HepG2 (cell line): Measurements from ENCODE around the gene SCAMP3. TPM values are rescaled to one million over a fixed set of nuclear protein-coding genes. Genes with fewer than 3 reads are reported as not detected.
A peak's percentile ranks its signal among the peaks of the same experiment; 100 is the strongest.

ENCODE experiments used
- FIP1L1 ChIP-seq: fragments of 200-400 bp; formaldehyde crosslinking; IDR thresholded peaks from 2 replicates; pipeline ENCODE4 v1.6.1; 2018; ENCODE audit warnings: low read depth, mild to moderate bottlenecking, low read length, moderate library complexity, borderline replicate concordance; ENCODE audit not compliant: insufficient read depth
- GPN1 ChIP-seq: sonication (generic); formaldehyde crosslinking; IDR thresholded peaks from 2 replicates; pipeline ENCODE4 v1.5.1; 2020; ENCODE audit warnings: missing genetic modification reagents, borderline replicate concordance
- KLF15 ChIP-seq: sonication (generic); formaldehyde crosslinking; IDR thresholded peaks from 2 replicates; pipeline ENCODE4 v1.8.1; 2023; ENCODE audit warnings: borderline replicate concordance, mild to moderate bottlenecking, inconsistent platforms, missing genetic modification reagents, mixed read lengths
- KLF6 ChIP-seq: IDR thresholded peaks from 2 replicates; pipeline ENCODE4 v1.8.0; 2016; ENCODE audit warnings: missing biosample characterization, missing genetic modification reagents
- SATB2 ChIP-seq: sonication (generic); formaldehyde crosslinking; IDR thresholded peaks from 2 replicates; pipeline ENCODE4 v1.5.0; 2020; ENCODE audit warnings: missing genetic modification reagents
- SIX4 ChIP-seq: sonication (generic); formaldehyde crosslinking; IDR thresholded peaks from 2 replicates; pipeline ENCODE4 v1.4.0; 2020; ENCODE audit warnings: missing genetic modification reagents
- TMF1 ChIP-seq: sonication (generic); formaldehyde crosslinking; IDR thresholded peaks from 2 replicates; pipeline ENCODE4 v1.8.1; 2022; ENCODE audit warnings: low read depth, missing genetic modification reagents
- ZFX ChIP-seq: sonication (generic); formaldehyde crosslinking; IDR thresholded peaks from 2 replicates; pipeline ENCODE4 v1.4.0; 2020; ENCODE audit warnings: mild to moderate bottlenecking, low read depth, missing genetic modification reagents, moderate library complexity
- ZNF20 ChIP-seq: sonication (generic); formaldehyde crosslinking; IDR thresholded peaks from 2 replicates; pipeline ENCODE4 v1.4.0; 2020; ENCODE audit warnings: mild to moderate bottlenecking, moderate library complexity, missing genetic modification reagents
- ZNF333 ChIP-seq: sonication (generic); formaldehyde crosslinking; IDR thresholded peaks from 2 replicates; pipeline ENCODE4 v1.4.0; 2020; ENCODE audit warnings: mild to moderate bottlenecking, missing genetic modification reagents, borderline replicate concordance
- ZNF558 ChIP-seq: sonication (generic); formaldehyde crosslinking; IDR thresholded peaks from 2 replicates; pipeline ENCODE4 v1.9.0; 2022; ENCODE audit warnings: mild to moderate bottlenecking, missing genetic modification reagents, borderline replicate concordance
- ZNF567 ChIP-seq: sonication (generic); formaldehyde crosslinking; IDR thresholded peaks from 2 replicates; pipeline ENCODE4 v1.8.1; 2023; ENCODE audit warnings: mild to moderate bottlenecking, missing genetic modification reagents, borderline replicate concordance
- ZNF674 ChIP-seq: sonication (generic); formaldehyde crosslinking; IDR thresholded peaks from 2 replicates; pipeline ENCODE4 v1.5.0; 2020; ENCODE audit warnings: low read depth, mild to moderate bottlenecking, missing genetic modification reagents
- polyA plus RNA-seq, 8 experiments: library from polyadenylated mRNA; depleted of rRNA in 3 of 8; stranded (reverse) in 7 of 8; unstranded in 1 of 8; fragments of >200 nt; fragmentation: Illumina TruSeq in 4 of 8; extraction: Trizol in 4 of 8; gene quantifications; 2 replicates each; pipeline versions ENCODE4 v1.2.1 to v1.2.3, GENCODE V29; 2011 to 2016; ENCODE audit warnings: low read depth in 4 of 8, missing spikeins in 1 of 8, mixed read lengths in 1 of 8; ENCODE audit not compliant: insufficient read depth in 1 of 8
- total RNA-seq, 5 experiments: library from RNA; depleted of rRNA; stranded (reverse); fragments of >200 nt; fragmentation: Illumina TruSeq; extraction: Trizol; gene quantifications; 2 replicates each; pipeline ENCODE4 v1.2.3, GENCODE V29; 2016; ENCODE audit warnings: low read depth in 1 of 5
- TF ChIP-seq, protein P1 (sequence below), 2 experiments: sonication (generic) in 1 of 2; formaldehyde crosslinking in 1 of 2; IDR thresholded peaks; 2 replicates each; pipeline versions ENCODE4 v1.4.0 to v1.6.1; 2018 to 2020; ENCODE audit warnings: missing genetic modification reagents in 2 of 2, borderline replicate concordance in 1 of 2, low read depth in 1 of 2, mild to moderate bottlenecking in 1 of 2, missing biosample characterization in 1 of 2
- TF ChIP-seq, protein P2 (sequence below): sonication (generic); formaldehyde crosslinking; IDR thresholded peaks from 2 replicates; pipeline ENCODE4 v1.4.0; 2020; ENCODE audit warnings: missing genetic modification reagents, low read depth, mild to moderate bottlenecking, borderline replicate concordance
- TF ChIP-seq, protein P3 (sequence below): fragments of 450-650 bp; IDR thresholded peaks from 2 replicates; pipeline ENCODE4 v1.6.1; 2017; ENCODE audit warnings: mild to moderate bottlenecking
- TF ChIP-seq, protein P4 (sequence below): sonication (generic); formaldehyde crosslinking; IDR thresholded peaks from 2 replicates; pipeline ENCODE4 v1.5.1; 2020; ENCODE audit warnings: missing genetic modification reagents, mild to moderate bottlenecking, borderline replicate concordance
- TF ChIP-seq, protein P5 (sequence below): fragments of 450-650 bp; IDR thresholded peaks from 2 replicates; pipeline ENCODE4 v1.6.1; 2016

The SCAMP3 gene
- total and polyA plus RNA-seq, 2 of the 13 experiments (the other 11 are each of a cell fraction or from before 2014, with no cell fraction given): 46.8 to 83.3 TPM

DNA sequence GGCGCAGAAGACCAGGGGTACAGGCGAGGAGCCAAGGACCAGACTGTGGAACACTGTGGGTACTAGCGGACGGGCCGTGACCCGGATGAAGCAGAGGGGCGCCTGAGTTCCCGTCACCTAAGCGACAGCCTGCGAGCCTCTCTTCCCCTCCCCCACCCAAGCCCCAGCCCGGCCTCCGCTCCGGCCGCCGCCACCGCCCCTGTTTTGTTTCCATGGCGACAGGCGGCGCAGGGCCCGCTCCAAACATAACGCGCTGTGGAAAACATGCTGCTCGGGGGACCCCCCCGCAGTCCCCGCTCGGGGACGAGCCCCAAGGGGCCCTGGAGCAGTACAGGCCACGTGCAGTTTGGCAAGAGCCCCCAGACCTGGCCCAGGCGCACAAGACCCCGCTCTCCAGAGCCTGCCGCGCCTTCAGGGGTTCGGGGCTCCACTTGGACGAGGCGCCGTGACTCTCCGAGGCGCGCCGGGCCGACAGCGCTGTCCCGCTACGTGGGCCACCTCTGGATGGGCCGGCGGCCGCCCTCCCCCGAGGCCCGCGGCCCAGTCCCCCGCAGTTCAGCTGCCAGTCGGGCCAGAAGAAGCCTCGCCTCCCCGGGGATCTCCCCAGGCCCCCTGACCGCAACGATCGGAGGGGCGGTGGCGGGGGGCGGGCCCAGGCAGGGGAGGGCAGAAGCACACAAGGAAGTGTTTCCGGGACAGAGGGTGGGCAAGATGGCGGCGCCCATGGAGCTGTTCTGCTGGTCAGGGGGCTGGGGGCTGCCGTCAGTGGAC lies 53.4 kb downstream of the SCAMP3 start, which contains the start of gene MTX1 (continued):
- TF ChIP-seq FIP1L1 (no peak), SIX4 (CRISPR knock-in tag) (no peak), ZNF558 (CRISPR knock-in tag) (no peak), ZNF567 (CRISPR knock-in tag) (no peak), KLF6 (CRISPR knock-in tag) (no peak), KLF15 (CRISPR knock-in tag) (no peak), TMF1 (0 out of 2 replicates have a peak, but pooled peaks have one; percentile 58), SATB2 (no peak), ZNF674 (CRISPR knock-in tag) (no peak), ZNF20 (CRISPR knock-in tag) (no peak; the same call in 1 of the 2 replicates), ZNF333 (CRISPR knock-in tag) (peak; percentile 90), GPN1 (CRISPR knock-in tag) (no peak), ZFX (CRISPR knock-in tag) (peak; percentile 85)
- TF ChIP-seq, protein P1, sequence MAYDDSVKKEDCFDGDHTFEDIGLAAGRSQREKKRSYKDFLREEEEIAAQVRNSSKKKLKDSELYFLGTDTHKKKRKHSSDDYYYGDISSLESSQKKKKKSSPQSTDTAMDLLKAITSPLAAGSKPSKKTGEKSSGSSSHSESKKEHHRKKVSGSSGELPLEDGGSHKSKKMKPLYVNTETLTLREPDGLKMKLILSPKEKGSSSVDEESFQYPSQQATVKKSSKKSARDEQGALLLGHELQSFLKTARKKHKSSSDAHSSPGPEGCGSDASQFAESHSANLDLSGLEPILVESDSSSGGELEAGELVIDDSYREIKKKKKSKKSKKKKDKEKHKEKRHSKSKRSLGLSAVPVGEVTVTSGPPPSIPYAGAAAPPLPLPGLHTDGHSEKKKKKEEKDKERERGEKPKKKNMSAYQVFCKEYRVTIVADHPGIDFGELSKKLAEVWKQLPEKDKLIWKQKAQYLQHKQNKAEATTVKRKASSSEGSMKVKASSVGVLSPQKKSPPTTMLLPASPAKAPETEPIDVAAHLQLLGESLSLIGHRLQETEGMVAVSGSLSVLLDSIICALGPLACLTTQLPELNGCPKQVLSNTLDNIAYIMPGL (CRISPR knock-in tag; IDR thresholded peaks at IDR 0.05; ENCODE audit: borderline replicate concordance in 1 of 2, low read depth in 1 of 2): no peak; a peak in 1 of 4 replicates
- TF ChIP-seq, protein P2, sequence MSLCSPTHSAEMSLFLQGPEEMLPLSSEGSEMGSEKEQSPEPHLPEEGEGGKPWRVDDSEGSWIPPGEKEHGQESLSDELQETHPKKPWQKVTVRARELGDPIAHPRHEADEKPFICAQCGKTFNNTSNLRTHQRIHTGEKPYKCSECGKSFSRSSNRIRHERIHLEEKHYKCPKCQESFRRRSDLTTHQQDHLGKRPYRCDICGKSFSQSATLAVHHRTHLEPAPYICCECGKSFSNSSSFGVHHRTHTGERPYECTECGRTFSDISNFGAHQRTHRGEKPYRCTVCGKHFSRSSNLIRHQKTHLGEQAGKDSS: no peak
- TF ChIP-seq, protein P3, sequence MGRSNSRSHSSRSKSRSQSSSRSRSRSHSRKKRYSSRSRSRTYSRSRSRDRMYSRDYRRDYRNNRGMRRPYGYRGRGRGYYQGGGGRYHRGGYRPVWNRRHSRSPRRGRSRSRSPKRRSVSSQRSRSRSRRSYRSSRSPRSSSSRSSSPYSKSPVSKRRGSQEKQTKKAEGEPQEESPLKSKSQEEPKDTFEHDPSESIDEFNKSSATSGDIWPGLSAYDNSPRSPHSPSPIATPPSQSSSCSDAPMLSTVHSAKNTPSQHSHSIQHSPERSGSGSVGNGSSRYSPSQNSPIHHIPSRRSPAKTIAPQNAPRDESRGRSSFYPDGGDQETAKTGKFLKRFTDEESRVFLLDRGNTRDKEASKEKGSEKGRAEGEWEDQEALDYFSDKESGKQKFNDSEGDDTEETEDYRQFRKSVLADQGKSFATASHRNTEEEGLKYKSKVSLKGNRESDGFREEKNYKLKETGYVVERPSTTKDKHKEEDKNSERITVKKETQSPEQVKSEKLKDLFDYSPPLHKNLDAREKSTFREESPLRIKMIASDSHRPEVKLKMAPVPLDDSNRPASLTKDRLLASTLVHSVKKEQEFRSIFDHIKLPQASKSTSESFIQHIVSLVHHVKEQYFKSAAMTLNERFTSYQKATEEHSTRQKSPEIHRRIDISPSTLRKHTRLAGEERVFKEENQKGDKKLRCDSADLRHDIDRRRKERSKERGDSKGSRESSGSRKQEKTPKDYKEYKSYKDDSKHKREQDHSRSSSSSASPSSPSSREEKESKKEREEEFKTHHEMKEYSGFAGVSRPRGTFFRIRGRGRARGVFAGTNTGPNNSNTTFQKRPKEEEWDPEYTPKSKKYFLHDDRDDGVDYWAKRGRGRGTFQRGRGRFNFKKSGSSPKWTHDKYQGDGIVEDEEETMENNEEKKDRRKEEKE: no peak
- TF ChIP-seq, protein P4, sequence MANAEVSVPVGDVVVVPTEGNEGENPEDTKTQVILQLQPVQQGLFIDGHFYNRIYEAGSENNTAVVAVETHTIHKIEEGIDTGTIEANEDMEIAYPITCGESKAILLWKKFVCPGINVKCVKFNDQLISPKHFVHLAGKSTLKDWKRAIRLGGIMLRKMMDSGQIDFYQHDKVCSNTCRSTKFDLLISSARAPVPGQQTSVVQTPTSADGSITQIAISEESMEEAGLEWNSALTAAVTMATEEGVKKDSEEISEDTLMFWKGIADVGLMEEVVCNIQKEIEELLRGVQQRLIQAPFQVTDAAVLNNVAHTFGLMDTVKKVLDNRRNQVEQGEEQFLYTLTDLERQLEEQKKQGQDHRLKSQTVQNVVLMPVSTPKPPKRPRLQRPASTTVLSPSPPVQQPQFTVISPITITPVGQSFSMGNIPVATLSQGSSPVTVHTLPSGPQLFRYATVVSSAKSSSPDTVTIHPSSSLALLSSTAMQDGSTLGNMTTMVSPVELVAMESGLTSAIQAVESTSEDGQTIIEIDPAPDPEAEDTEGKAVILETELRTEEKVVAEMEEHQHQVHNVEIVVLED: peak; percentile 62
- TF ChIP-seq, protein P5, sequence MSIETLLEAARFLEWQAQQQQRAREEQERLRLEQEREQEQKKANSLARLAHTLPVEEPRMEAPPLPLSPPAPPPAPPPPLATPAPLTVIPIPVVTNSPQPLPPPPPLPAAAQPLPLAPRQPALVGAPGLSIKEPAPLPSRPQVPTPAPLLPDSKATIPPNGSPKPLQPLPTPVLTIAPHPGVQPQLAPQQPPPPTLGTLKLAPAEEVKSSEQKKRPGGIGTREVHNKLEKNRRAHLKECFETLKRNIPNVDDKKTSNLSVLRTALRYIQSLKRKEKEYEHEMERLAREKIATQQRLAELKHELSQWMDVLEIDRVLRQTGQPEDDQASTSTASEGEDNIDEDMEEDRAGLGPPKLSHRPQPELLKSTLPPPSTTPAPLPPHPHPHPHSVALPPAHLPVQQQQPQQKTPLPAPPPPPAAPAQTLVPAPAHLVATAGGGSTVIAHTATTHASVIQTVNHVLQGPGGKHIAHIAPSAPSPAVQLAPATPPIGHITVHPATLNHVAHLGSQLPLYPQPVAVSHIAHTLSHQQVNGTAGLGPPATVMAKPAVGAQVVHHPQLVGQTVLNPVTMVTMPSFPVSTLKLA: 0 out of 2 replicates have a peak, but pooled peaks have one; percentile 16
